GM12874 (cell line): ENCODE results near the gene FOXF1.

ENCODE experiments used
- CTCF ChIP-seq: IDR thresholded peaks from 2 replicates; pipeline ENCODE4 v1.5.1; 2011; ENCODE audit warnings: low read depth, mild to moderate bottlenecking, control low read depth, low read length, moderate library complexity; ENCODE audit not compliant: insufficient read depth

Gene FOXF1

GRCh38 chr16:86553356-86553755 is 43.0 kb downstream of the FOXF1 start:
- no peak for TF ChIP-seq CTCF

GRCh38 chr16:86554599-86554916 is 44.2 kb downstream of the FOXF1 start:
- TF ChIP-seq CTCF, result no peak

GRCh38 chr16:86554917-86555703 is 44.8 kb downstream of the FOXF1 start, which contains the start of gene MTHFSD:
TSS of gene MTHFSD (minus strand) at chr16:86555235. CDS start at chr16:86555184, 51 bp downstream.
- TF ChIP-seq CTCF, result no peak

GRCh38 chr16:86555704-86556075 is 45.4 kb downstream of the FOXF1 start:
- TF ChIP-seq CTCF, result no peak

- TF ChIP-seq CTCF, result no peak
These were observed 46.2 kb downstream of the FOXF1 start for GRCh38 chr16:86556576-86556975.

GRCh38 chr16:86557587-86557986 is 47.3 kb downstream of the FOXF1 start:
- no peak for TF ChIP-seq CTCF

DNA sequence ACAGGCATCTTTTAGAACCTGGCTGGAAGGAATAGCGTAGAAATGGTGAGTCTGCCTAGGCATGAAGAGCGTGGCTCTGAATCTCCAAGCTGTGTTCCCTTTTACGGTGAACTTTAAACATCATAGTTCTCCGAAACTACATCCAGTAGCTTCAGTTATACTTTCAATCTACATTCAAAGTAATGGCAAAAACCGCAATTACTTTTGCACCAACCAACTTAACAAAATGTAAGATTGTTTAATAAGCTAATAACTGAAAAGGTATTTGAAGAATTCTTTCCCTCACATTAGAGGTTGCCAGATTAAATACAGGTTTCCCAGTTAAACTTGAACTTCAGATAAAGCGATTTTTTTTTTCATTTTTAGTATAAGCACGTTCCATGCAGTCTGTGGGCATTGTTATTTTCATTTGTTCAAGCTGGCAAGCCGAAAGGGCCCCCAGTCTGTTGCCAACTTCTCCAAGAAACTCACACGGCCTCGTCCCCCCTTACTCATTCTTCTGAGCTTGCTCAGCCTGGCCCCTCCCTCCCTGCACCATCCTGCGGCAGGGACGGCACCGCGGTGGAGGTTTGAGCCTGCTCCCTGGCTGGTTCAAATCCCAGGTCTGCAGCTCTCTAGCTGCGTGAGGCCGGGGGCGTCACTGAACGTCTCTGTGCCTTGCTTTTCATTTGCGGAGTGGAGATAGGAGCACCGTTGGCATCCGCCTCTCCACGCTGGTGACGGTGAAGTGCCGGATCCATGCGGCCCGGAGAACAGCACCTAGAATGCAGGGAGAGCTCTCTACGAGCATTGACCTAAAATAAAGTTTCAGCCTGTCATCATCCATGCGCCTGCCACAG is 48.2 kb downstream of the FOXF1 start:
- no peak for TF ChIP-seq CTCF
